Measurements from ENCODE around the gene HADHB.

The HADHB gene

DNA sequence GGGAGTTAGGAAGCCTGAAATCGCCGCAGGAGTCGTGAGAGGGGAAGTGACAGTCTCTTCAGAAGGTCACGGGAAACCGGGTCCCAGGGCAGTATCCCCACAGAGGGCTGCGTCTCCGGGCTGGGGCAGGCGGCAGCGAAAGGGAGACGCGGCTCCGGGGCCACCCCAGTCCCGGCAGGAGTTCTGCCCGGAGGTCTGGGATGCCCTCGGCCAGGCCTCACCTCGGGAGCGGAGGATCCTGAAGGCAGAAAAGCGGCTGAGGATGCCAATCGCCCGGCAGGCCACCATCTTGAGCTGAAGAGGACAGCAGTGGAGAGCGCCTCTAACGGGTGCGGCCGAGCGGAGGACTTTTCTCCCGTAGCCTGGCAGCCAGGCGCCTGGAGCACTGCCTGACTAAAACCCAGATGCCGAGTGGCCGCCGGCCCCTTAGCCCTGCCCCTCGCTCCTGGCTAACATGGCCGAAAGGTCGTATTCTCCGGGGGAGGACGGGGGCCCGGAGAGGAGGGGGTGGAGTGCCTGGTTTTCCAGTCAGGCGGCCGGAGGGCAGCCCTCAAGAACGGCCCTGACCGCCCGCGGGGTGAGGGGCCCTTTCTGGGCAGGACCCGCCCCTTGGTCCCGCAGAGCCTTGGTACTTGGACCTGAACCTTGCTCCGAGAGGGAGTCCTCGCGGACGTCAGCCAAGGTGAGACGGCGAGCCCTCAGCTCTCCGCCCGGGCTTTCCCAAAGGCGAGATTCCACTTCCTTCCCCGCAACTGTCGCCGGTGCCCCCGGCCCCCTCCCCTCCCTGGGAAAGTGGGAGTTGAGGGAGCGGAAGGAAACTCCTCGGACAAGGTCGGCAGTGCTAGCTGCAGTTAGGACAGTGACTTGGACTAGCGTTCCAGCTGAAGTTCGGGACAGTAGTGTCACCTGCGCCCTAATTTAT, at the start of gene HADHB, which contains the start of gene HADHA:
HADHB (plus strand) TSS at position 631 of the 922 bp plus-strand sequence. CDS start 9,316 bp downstream, outside the sequence.
HADHA (minus strand) TSS at position 324 of the 922 bp plus-strand sequence; CDS start at position 288, 36 bp downstream.
- peak; percentile 93 for DNase-seq

GRCh38 chr2:26195040-26195984, 49.4 kb upstream of the HADHB start:
- no peak for DNase-seq

DNA sequence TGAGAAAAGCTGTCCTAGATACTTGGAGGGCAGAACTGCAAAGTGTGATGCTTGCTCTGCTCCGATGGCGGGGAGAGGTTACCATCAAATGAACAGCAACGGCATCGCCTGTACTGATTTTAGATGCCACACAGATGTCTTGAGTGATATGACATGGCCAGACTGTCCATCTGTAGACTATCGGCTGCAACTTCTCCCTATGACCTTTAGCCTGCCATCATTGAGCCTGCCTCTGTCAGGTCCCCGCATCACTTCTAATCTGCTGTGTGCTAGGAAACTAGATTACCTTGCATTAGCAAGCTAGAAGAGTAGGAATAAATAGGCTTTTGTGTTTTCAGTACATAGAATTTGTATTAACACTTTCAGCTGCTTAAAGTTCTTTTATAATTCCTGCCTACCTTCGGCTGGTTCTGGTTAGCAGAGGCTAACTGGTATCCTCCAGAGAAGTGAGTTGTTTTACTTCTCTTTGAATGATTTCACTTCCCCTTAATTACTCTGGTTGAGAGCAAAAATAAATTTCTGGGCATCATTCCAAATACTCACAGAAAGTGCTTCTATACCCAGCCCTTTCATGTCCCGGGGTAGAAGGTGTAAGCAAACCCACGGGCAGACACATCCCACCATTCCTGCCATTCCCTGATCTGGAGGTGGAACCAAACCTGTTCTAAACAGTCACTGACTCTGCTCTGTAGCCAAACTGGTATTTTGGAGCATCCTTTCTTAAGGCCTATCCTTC, 47.9 kb upstream of the HADHB start:
- DNase-seq = no peak

- no peak for DNase-seq
Observed at GRCh38 chr2:26197516-26197915, 47.2 kb upstream of the HADHB start.

DNA sequence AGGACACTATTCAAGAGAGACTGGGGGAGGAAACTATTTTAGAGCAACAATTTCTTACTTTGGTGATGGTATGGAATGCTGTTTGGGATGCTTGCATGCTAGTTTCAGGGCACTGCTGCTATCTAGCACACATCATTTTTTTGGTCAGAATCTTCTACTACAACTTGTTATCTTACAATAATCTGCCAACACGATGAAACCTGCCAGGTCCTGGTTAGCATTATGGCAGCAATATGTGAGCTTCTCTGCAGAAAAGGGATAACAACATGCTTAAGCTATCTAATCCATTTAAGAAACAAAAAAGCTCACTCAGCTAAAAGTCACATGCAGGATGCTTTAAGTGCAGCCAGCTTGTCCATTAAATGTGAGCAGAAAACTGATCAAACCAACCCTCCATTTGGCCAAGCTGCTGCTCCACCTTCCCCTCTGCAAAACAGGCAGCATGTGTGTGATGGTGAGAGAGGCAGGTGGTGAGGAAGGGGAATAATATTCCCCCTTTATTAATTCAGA, 41.7 kb upstream of the HADHB start:
- DNase-seq = no peak

DNA sequence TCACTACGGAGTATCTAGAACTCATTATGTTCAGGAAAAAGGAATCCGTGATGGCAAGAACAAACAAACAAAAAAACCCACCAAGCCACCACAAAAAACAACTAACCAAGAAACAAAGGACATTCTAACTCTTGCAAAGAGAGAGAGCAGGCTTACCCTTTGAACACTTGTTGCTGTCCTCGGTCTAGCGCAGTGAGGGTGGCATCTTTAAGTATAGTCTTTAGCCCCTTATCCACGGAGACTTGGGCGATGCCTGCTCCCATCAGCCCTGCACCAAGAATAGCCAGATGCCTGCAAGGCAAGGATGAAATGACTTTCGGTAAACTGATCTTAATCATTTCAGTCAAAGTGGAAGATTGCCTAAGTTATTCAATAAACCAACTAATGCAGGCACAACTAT, 40.8 kb upstream of the HADHB start:
- DNase-seq = no peak

GRCh38 chr2:26212011-26212410, 32.7 kb upstream of the HADHB start:
- no peak for DNase-seq

GRCh38 chr2:26214759-26215158, 30.0 kb upstream of the HADHB start:
- DNase-seq = no peak

GRCh38 chr2:26215833-26216232, 28.9 kb upstream of the HADHB start:
- no peak for DNase-seq

GRCh38 chr2:26216587-26216986, 28.2 kb upstream of the HADHB start:
- DNase-seq = no peak

DNA sequence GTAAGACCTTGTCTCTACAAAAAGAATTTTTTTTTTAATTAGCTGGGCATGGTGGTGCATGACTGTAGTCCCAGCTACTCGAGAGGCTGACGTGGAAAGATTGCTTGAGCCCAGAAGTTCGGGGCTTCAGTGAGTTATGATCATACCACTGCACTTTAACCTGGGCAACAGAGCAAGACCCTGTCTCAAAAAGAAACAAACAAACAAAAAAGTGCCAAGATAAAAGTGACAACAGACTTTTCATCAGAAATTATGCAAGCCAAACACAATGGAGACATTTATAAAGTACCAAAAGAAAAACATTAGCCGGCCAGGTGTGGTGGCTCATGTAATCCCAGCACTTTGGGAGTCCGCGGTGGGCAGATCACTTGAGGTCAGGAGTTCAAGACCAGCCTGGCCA, 27.0 kb upstream of the HADHB start:
- DNase-seq = no peak

- no peak for DNase-seq
Observed at GRCh38 chr2:26223018-26223417, 21.7 kb upstream of the HADHB start.

- DNase-seq = no peak
Observed at GRCh38 chr2:26224095-26224494, 20.6 kb upstream of the HADHB start.

DNA sequence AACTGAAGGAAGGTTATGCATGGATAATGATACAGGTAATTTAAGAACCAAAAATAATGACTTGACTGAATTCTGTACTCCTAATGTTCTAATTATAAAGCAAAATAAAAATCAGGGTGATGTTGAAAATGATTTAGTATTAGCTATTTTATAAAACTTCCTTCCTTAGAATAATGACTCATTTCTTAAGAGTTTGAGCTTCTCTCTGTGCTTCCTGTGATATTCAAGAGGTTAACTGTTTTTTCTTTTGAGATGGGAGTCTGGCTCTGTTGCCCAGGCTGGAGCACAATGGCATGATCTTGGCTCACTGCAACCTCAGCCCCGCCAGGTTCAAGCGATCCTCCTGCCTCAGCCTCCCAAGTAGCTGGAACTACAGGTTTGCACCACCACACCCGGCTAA, 15.1 kb upstream of the HADHB start:
- DNase-seq = no peak

- DNase-seq = no peak
Observed at GRCh38 chr2:26230806-26231205, 13.9 kb upstream of the HADHB start.

DNA sequence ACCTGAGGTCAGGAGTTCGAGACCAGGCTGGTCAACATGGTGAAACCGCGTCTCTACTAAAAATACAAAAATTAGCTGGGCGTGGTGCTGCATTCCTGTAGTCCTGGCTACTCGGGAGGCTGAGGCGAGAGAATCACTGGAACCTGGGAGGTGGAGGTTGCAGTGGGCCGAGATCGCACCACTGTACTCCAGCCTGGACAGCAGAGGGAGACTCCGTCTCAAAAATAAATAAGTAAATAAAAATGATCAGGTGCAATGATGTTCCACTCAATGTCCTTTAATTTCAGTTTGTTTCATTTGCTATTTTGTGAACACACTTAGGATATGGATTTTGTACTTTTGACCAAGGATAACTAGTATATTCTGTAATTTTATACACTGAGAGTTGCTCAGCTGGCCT, 9.7 kb upstream of the HADHB start:
- DNase-seq = no peak

- no peak for DNase-seq
Observed at GRCh38 chr2:26237868-26238267, 6.9 kb upstream of the HADHB start.

DNA sequence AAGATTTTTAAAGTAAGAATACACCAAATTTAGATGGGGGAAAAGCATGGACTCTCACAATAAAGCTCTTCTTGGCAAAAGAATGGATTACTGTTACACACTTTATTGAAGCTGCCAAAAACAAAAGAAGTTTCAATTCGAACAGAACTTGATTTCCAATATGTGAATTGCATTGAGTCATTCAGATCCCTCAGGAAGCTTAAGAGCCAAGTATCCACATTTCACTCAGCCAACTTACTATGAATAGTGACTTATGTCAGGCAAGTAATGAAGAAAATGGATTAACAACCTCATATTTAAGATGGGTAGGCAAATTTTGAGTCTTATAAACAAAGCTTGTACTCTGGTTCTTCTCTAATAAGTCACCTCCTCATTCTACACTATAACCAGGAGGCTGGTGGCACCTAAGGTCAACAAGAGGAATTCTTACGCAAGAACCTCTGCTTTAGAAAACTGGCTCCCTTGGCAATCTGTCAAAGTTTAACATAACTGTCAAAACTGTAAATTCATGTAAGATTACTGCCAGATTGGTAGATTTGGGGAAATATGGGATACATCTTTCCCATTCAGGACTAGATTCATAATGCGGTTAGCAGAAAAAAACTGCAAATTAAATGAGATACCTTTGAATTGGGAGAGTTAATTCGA, 6.3 kb upstream of the HADHB start:
- no peak for DNase-seq

DNA sequence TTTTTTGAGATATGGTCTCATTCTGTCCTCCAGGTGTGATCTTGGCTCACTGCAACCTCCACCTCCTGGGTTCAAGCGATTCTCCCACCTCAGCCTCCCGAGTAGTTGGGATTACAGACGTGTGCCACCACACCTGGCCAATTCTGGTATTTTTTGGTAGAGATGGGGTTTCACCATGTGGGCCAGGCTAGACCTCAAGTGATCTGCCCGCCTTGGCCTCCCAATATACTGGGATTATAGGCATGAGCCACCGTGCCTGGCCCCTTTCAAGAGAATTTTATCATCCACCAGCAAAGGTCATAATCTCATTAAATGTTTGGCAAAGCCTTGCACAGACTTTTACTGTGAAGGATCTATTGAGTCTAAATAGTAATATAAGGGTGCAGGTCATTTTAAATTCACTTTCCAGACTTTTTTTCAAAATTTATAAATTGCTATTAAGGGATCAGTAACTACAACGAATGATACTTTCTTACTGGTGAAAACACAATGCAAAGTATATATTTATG, 2.8 kb upstream of the HADHB start:
- DNase-seq = no peak

DNA sequence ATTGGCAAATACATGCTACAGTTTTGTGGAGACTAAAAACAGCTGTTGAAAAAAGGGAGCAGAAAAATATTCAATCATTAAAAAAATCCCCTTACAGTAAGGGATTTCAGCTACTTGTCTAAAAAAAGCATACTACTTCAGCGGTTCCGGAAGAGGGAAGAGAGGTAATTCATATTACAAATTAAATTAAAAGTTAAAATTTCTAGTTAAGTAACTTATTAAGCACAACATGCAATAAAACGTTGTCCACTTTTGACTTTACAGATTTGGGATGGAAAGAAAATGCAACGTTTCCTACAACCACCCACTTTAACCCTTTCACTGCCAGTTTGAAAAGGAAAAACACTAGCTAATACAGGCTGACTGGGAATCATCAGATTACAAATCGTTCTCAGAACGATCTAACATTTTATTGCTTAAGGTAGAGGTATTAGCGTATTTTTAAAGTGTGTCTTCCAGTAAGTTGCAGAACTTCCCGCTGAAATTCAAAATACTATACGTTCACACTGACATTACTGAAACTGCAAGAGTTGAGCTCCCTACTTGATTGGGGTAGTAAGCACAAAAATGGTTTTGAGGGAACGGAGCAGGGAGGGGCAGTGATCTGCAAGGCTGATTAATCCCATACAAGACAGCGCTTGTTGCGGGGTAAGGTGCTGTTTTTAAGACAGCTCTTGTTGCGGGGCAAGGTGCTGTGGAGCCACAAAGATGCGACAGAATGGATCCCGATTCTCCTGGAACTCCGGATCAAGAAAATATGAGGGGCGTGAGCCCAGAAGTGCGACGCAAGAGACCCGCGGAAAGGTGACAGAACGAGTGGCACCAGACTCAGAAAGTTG, 1.1 kb upstream of the HADHB start:
- no peak for DNase-seq

- DNase-seq = no peak
Observed at GRCh38 chr2:26245231-26245732, 543 bp downstream of the HADHB start.
